ENCODE data around the gene DTD1.

The DTD1 gene

DNA sequence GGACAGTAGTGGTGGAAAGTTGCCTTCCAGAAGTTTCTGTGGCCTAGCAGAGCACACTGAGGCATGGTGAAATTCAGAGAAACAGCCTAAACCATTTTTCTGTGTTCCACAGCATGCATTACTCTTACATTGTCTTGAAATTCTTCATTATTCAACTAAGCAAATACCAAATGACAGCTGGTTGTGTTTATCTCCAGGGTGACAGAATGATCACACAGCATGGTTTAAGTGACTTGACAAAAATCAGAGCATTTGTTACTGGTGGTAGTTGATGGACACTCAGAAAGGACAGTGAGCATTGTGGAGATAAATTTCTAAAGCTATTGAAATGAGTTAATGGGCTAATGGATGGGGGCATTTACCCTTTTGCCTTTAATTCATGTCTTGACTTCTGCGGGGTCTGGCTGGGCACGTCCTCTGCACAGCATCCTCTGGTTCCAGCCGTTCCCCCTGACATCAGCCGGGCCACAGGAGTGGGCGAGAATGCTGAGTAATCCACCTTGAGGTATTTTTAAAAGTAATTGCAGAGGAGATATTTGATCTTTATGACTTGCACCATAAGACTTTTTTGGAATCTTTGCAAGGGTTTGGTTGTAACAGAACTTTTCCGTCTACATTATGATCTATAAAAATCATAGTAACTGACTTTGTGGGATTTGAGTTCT lies 146.8 kb downstream of the DTD1 start:
- H3K4me1 ChIP-seq, result peaks cover 0 to 12% (median 3%) of the 10 kb centered on the region in 10 experiments; a peak in 13 of 20 replicates
- no peaks in the 10 kb centered on the region for H4K20me1 ChIP-seq
- H3K9me3 ChIP-seq (replicated peaks in 1 of 11), result no peaks in the 10 kb centered on the region
- H3K4me3 ChIP-seq, result no peak overlapping the region
- no peaks in the 10 kb centered on the region for H3K36me3 ChIP-seq
- no peak for TF ChIP-seq Cebpa-rat (IDR thresholded peaks at IDR 0.05)
- H3K27me3 ChIP-seq, result no peaks in the 10 kb centered on the region
- no peak overlapping the region for H3K4me2 ChIP-seq
- no peak overlapping the region for H3K9ac ChIP-seq
- H3K27ac ChIP-seq, result no peak overlapping the region

GRCh38 chr20:18737140-18737539 lies 149.3 kb downstream of the DTD1 start:
- H3K4me2 ChIP-seq, result no peak overlapping the region
- no peaks in the 10 kb centered on the region for H3K9me3 ChIP-seq (replicated peaks in 1 of 11)
- H3K27me3 ChIP-seq, result no peaks in the 10 kb centered on the region
- H3K9ac ChIP-seq, result no peak overlapping the region
- H3K27ac ChIP-seq, result no peak overlapping the region
- no peak for TF ChIP-seq Cebpa-rat (IDR thresholded peaks at IDR 0.05)
- H4K20me1 ChIP-seq, result no peaks in the 10 kb centered on the region
- no peaks in the 10 kb centered on the region for H3K36me3 ChIP-seq
- H3K4me1 ChIP-seq, result no peaks in the 10 kb centered on the region
- no peak overlapping the region for H3K4me3 ChIP-seq

GRCh38 chr20:18738055-18738454 lies 150.2 kb downstream of the DTD1 start:
- no peak for TF ChIP-seq Cebpa-rat (IDR thresholded peaks at IDR 0.05)
- no peak overlapping the region for H3K4me3 ChIP-seq
- no peaks in the 10 kb centered on the region for H3K27me3 ChIP-seq
- H3K4me1 ChIP-seq, result no peaks in the 10 kb centered on the region; a peak in 1 of 20 replicates
- H3K9me3 ChIP-seq (replicated peaks in 1 of 11), result no peaks in the 10 kb centered on the region
- H3K36me3 ChIP-seq, result no peaks in the 10 kb centered on the region
- no peak overlapping the region for H3K27ac ChIP-seq
- H4K20me1 ChIP-seq, result no peaks in the 10 kb centered on the region
- no peak overlapping the region for H3K9ac ChIP-seq
- H3K4me2 ChIP-seq, result no peak overlapping the region

GRCh38 chr20:18738888-18739287 lies 151.0 kb downstream of the DTD1 start:
- no peaks in the 10 kb centered on the region for H3K9me3 ChIP-seq (replicated peaks in 1 of 11)
- H3K27me3 ChIP-seq, result no peaks in the 10 kb centered on the region
- no peaks in the 10 kb centered on the region for H4K20me1 ChIP-seq
- H3K4me3 ChIP-seq, result no peak overlapping the region
- no peaks in the 10 kb centered on the region for H3K36me3 ChIP-seq
- no peaks in the 10 kb centered on the region; a peak in 1 of 20 replicates for H3K4me1 ChIP-seq
- H3K9ac ChIP-seq, result no peak overlapping the region
- no peak for TF ChIP-seq Cebpa-rat (IDR thresholded peaks at IDR 0.05)
- no peak overlapping the region for H3K4me2 ChIP-seq
- no peak overlapping the region for H3K27ac ChIP-seq

DNA sequence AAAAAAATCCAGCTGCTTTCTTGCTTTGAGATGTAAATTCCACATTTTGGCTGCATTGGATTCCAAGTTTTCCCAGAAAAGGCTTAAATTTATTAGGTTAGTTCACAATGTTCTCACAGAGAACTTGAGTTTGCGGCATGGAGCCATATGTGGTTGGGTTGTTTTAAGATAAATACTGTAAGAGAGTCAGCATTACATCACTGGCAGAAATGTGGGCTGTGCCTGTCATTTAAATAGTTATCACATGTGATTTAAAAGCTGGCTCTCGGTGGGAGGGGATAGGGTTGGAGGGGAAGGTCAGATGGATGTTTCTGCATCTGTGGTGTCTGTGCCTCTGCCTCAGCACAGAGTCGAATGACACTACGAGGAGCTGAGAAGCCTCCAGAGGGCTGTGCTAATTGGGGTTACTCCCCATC lies 151.9 kb downstream of the DTD1 start:
- Histone ChIP-seq H3K4me2 (no peak overlapping the region), H3K4me3 (no peak overlapping the region), H3K9ac (no peak overlapping the region), H3K9me3 (replicated peaks in 1 of 11) (no peaks in the 10 kb centered on the region), H3K27ac (no peak overlapping the region), H3K27me3 (no peaks in the 10 kb centered on the region), H3K36me3 (no peaks in the 10 kb centered on the region; a peak in 3 of 22 replicates), H4K20me1 (no peaks in the 10 kb centered on the region), H3K4me1 (no peaks in the 10 kb centered on the region; a peak in 1 of 20 replicates)
- no peak for TF ChIP-seq Cebpa-rat (IDR thresholded peaks at IDR 0.05)

- TF ChIP-seq Cebpa-rat (IDR thresholded peaks at IDR 0.05), result no peak
- Histone ChIP-seq H3K9ac (no peak overlapping the region), H3K4me2 (no peak overlapping the region), H3K27ac (no peak overlapping the region), H3K4me1 (no peaks in the 10 kb centered on the region; a peak in 1 of 20 replicates), H3K27me3 (no peaks in the 10 kb centered on the region), H3K9me3 (replicated peaks in 1 of 11) (no peaks in the 10 kb centered on the region), H4K20me1 (no peaks in the 10 kb centered on the region), H3K4me3 (no peak overlapping the region), H3K36me3 (no peaks in the 10 kb centered on the region; a peak in 3 of 22 replicates)
Measured at GRCh38 chr20:18740726-18741125, 152.9 kb downstream of the DTD1 start.

DNA sequence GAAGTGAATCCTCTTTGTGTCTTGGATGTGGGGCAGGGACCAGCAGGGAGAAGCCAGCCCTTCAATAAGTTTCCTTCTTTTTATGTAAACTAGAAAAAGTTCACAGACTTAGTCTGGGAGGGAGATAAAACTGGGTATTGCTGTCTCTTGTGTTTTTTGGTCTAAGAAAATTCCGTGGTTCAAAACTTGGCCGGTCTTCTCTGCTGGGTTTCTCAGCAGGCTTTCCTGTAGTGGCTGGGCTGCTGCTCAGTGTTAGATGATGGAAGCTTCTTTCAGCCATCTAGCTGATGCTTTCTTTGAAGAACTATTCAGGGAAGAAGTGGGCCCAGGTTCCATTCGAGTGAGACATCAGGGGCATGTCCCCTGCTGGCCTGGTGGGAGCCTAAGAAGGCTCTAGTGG lies 155.0 kb downstream of the DTD1 start:
- Histone ChIP-seq H3K27me3 (no peaks in the 10 kb centered on the region), H3K9me3 (replicated peaks in 1 of 11) (no peaks in the 10 kb centered on the region)
- no peak for TF ChIP-seq Cebpa-rat (IDR thresholded peaks at IDR 0.05)

DNA sequence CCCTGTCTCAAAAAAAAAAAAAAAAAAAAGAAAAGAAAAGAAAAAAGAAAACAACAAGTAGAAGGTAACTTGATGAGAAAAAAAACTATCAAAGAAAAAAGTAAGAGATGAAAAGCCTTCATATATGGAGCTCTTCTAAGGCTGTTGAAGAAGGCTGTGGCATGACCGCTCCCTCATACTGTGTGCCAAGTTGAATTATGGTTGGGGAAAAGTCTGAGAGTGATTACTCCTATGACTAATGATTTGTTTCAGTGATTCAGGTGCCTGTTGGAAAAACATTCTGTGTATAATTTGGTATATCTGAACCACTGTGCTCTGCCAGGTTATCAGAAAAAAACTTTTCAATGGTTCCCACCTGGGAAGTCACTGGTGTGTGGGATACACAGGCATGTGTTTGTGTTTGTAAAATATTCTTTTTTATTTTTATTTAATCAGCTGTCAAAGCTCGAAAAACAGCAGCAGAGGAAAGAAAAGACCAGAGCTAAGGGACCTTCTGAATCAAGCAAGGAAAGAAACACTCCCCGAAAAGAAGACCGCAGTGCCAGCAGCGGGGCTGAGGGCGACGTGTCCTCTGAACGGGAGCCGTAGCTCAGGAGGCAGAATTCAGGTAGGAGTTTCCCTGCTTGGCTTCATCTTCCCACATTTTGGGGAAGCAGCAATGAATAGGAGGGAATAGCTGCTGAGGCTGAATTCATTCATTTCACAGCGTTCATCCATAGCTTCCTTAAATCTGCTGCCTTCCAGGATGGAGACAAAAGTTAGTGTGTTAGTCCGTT lies 156.0 kb downstream of the DTD1 start:
- Histone ChIP-seq H3K4me3 (no peak overlapping the region), H3K27me3 (no peaks in the 10 kb centered on the region), H4K20me1 (no peaks in the 10 kb centered on the region), H3K9me3 (replicated peaks in 1 of 11) (no peaks in the 10 kb centered on the region), H3K4me1 (no peaks in the 10 kb centered on the region; a peak in 1 of 20 replicates), H3K4me2 (no peak overlapping the region), H3K36me3 (no peaks in the 10 kb centered on the region; a peak in 3 of 22 replicates), H3K27ac (no peak overlapping the region), H3K9ac (no peak overlapping the region)
- no peak for TF ChIP-seq Cebpa-rat (IDR thresholded peaks at IDR 0.05)

More for the DNA sequence above, 155.0 kb downstream of the DTD1 start:
- no peaks in the 10 kb centered on the region for H4K20me1 ChIP-seq
- no peak overlapping the region for H3K4me2 ChIP-seq
- no peak overlapping the region for H3K4me3 ChIP-seq
- H3K27ac ChIP-seq, result no peak overlapping the region
- no peaks in the 10 kb centered on the region; a peak in 1 of 20 replicates for H3K4me1 ChIP-seq
- no peaks in the 10 kb centered on the region; a peak in 3 of 22 replicates for H3K36me3 ChIP-seq
- H3K9ac ChIP-seq, result no peak overlapping the region

- no peaks in the 10 kb centered on the region for H4K20me1 ChIP-seq
- no peaks in the 10 kb centered on the region; a peak in 1 of 20 replicates for H3K4me1 ChIP-seq
- no peak for TF ChIP-seq Cebpa-rat (IDR thresholded peaks at IDR 0.05)
- H3K4me3 ChIP-seq, result no peak overlapping the region
- H3K36me3 ChIP-seq, result no peaks in the 10 kb centered on the region; a peak in 3 of 22 replicates
- H3K27me3 ChIP-seq, result no peaks in the 10 kb centered on the region
- H3K27ac ChIP-seq, result no peak overlapping the region
- no peak overlapping the region for H3K4me2 ChIP-seq
- no peaks in the 10 kb centered on the region for H3K9me3 ChIP-seq (replicated peaks in 1 of 11)
- no peak overlapping the region for H3K9ac ChIP-seq
Measured at GRCh38 chr20:18747090-18747489, 159.2 kb downstream of the DTD1 start.
